Measurements from ENCODE around the gene MPZL2.
A peak's percentile ranks its signal among the peaks of the same experiment; 100 is the strongest.

Gene MPZL2

DNA sequence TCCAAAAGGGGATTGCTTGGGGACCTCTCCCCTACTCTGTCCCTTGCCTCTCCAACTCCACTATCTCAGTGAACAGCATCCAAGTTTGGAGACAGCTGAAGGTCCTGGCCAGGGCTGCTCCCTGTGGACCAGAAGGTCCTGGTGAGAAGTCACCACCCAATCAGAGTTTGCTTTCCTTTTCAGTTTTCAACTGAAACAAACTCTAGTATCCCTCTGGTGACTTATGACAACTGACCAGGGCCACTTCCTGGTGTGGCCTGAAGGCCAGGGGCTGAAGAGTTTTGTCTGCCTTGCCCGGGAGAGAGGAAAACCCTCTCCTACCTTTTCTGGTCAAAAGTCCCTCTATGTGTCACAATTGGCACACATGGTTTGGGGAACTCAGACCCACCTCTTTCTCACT is 44.4 kb downstream of the MPZL2 start:
- DNase-seq (ENCODE audit: low read depth in 2 of 2): no peak

DNA sequence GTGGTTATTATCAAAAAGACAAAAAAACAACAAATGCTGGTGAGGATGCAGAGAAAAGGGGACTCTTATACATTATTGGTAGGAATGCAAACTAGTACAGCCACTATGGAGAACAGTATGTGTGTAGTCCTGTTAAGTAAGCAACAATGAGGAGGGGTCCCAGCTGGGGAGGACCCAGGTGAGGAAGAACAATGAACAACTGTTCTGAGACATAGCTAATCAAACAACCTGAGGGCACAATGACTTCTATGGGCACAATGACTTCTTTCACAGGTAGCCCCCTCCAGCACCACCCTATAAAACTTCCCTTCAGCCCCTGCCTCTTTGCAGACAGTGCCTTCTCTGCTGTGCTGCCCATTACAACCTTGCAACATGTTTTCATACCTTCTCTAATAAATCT is 44.9 kb downstream of the MPZL2 start:
- no peak for DNase-seq (ENCODE audit: low read depth in 2 of 2)

DNA sequence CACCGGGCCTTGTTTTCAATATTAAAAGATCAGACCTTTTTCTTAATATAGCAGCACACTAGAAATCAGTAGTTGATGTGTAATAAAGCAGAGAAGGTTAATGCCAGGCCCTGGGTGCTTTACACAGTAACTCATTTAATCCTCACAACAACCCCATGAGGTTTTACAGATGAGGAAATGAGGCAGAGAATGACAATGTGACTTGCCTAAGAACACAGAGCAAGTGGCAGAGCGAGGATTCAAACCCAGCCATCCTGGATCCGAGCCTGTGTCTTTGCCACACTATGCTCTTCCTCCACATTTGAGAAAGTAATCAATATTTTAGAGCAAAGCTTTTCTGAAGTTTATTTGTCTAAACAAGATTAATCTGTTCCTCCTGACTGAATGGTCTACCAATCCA is 46.5 kb downstream of the MPZL2 start:
- DNase-seq (ENCODE audit: low read depth in 2 of 2): no peak

DNA sequence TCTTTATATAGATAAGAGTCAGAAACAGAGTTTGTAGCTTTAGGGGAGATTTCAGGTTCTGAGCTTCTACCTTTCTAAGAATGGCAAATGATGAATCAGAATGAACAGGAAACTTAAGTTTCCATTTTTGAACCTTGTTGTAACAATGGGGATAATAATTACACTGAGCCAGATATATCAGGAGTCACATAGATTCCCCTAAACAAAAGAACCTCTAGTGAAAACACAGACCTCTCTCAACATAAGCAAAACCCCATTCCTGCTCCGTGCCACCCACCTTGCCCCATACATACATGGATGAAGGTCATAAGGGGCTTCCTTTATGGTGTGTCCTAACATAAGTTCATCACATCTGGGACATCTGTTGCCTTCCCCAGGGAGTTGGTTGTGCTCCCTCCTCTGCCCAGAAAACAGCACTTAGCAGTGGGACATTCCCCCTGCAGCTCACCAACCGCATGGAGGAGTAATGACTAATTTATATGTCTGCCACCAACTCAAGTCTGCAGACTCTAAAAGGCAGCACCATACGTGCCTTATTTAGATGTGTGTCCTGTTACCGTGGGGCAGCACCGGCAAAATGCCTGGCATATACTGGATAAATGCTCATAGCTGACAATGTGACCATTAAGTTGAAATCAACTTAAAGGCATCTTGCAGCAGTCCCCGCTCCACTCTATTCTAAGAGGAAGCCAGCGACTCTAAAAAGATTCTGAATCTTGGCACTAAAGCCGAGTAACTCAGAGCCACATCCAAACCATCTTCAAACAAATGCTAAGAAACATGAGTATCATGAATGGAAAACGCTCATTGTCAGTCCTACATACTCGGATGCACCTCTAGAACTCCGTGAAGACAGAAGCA is 47.2 kb downstream of the MPZL2 start:
- peak in 1 of 2 donors; percentile 39 for DNase-seq (ENCODE audit: low read depth in 2 of 2)

DNA sequence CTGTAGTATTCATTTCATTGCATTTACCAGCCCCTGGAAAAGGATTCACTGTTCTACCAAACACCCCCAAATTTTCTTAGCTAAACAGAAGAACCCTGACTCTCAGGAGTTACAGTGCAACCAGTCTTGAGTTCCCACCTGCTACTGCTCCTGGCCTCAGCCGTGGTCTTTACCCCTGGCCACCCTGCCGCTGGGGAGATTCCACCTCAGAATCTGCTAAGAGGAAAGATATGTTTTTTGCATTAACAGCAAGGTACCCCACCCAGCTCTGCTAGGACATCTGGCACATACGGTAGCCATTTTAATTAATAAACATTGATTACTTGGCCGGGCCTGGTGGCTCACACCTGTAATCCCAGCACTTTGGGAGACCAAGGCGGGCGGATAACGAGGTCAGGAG is 48.3 kb downstream of the MPZL2 start:
- no peak for DNase-seq (ENCODE audit: low read depth in 2 of 2)

DNA sequence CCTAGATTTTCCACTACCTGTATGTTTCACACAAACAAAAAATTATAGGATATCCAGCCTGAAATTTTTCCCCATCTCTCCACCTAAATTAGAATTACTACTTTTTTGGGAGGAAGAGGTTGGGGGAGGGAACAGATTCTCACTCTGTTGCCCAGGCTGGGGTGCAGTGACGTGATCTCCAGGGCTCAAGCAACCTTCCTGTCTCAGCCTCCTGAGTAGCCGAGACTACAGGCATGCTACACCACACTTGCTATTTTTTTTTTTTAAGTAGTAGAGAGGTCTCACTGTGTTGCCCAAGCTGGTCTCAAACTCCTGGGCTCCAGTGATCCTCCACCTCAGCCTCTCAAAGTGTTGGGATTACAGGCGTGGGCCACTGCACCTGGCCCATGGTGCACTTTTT is 48.8 kb downstream of the MPZL2 start:
- DNase-seq (ENCODE audit: low read depth in 2 of 2): no peak

DNA sequence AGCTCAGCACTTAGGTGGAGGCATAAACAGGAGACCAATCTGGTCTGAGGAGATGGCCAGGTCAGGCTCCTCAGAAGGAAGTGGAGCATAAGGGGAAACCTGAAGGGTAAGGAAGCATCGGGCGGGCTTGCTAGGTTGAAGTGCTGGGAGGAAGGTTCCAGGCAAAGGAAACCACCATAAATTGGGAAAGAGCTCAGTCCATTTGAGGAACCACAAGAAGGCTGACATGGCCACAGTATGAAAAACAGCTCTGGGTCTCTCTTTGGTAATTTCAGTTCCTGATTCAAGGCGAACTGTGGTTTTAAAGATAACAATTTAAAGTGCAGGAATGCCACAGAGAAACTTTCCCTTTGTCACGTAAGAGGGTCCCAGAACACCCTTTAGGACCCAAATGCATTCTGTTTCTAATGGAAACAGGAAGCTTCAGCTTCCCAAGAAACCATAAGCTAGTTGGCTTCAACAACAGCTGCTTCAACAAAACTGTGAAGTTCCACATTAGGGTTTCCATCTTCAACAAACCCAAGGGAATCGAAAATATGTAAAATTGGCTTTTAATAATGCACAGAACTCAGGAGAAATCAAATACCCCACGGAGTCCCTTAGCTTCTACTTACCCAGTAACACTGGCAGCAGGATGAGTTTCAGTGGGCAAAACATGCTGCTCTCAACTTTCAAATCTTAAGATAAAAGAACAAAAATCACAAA is 49.7 kb downstream of the MPZL2 start:
- no peak for DNase-seq (ENCODE audit: low read depth in 2 of 2)

DNA sequence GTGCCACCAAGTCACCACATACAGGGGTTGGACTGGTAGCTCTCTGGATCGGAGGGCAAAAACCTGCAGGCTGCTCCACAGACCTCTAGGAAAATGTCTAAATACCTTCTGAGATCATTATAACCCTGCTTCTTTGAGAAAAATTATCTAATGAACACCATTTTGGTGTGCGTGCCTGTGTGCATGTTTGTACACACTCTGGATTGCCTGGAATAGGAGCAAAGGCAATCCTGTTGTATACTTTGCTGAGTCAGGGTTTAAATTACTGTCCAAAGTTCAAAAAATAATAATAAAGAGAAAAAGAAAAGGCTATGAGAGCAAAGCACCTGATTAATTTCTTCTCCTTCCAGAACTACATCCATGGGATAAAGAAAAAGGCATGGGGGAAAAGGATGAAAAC is 50.3 kb downstream of the MPZL2 start:
- no peak for DNase-seq (ENCODE audit: low read depth in 2 of 2)

DNA sequence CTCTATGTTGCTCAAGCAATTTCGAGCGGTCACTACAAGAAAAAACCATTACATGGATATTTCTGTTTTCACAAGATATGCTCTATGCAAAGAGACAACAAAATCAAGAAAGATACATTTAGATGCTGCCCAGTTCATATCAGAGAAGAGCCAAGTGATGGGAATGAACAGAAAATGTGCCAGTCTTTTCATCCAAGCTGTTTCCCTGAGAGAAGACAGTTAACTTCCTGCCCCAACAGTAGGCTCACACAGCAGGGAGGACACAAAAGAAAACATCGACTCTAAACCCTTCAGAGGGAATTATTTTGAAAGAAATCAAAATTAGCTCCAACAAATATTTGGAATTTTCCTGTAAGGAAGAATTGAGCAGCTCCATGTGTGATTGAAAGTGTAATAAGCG is 50.9 kb downstream of the MPZL2 start:
- DNase-seq (ENCODE audit: low read depth in 2 of 2): no peak

DNA sequence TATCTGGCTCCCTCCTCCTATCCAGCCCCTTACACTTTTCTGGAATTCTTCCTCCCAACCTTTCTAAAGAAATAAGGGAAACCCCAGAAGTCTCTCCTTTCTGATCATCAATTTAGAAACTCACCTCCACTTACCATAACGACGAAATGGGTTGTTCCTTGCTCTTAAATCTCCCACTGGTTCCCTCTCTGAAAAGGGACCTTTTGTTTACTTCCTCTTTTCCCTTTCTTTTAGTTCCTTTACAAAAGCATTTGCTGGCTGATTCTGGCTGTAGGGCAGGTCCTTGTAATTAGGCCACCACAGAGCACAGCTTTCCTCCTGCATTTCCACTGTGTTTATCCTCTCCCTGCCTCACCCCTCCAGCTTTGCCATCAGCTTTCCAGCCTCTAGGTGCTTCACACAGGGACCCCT is 51.3 kb downstream of the MPZL2 start:
- DNase-seq (ENCODE audit: low read depth in 2 of 2): no peak

DNA sequence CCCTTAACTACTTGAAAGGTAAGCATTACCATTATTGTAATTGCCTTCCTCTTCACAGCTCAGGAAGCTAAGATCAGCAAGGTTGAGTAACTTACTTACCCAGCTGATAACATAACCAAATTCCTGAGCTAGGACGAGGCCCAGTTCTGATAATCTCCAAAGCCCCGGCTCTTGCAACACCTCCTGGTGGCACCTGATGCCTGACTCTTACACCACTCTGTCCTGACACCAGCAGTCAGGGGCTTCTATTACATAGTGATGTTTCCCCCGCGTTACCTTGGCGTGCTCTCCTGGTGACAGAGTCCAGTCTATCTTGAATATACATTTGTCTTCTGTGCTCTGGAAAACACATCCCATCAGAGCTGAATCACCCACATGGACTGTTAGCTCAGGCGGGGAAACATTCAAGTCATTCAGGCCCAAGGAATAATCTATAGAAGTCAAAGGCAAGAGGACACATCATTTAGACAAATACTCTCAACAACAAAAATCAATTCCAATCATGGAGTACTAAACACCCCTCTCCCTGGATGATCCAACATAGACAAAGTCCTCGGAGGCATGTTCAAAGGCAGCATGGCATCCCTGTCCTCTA is 51.9 kb downstream of the MPZL2 start:
- DNase-seq (ENCODE audit: low read depth in 2 of 2): no peak

DNA sequence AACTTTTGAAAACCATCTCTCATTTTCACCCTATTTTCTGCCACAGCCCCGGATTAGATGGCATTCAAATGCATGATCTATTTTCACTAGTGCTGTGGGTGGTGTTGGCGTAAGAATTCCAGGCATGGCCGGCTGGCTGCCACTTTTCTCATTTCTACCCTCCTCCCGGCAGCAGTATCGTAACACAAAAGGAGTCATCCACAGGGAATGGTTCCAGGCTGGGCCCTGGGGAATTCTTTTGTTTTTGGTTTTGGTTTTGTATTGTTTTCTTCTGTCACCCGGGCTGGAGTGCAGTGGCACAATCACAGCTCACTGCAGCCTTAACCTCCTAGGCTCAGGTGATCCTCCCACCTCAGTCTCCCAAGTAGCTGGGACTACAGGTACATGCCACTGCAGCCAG is 53.1 kb downstream of the MPZL2 start:
- DNase-seq (ENCODE audit: low read depth in 2 of 2): no peak

DNA sequence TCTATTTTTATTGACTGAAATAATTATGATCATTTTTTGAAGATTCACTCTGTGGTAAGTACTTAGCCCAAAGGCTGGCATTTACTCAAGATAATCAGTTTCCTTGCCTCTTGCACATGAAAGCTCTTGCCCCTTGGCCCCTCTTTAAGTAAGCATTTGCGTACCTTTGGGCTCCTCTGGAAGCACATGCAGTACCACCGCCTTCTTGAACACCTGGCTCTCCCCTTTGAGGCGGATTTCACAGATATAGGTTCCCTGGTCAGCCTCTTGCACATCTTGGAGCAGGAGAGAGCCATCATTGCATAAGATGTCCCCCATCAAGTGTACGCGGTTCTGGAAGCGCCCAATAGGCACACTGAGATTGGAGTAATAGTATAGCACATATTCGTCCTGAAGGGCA is 53.8 kb downstream of the MPZL2 start:
- DNase-seq (ENCODE audit: low read depth in 2 of 2): no peak

DNA sequence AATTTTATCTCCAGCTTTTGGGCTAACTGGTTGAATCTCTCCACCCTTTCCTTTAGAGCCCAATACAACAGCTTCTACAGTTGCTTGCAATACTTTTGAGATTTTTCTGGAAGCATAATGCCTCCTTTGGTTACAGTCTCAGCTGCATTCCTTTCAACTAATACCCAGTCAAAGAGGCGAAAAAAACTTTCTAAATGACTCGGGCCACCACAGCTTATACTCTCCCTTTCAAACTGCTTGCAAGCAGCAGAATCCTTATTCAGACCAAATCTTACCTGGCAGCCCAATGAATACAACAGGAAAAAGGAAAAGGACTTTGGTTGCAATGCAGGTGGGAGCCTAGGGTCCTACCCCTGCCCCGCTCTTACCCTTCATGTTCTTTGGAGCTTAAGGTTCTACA is 55.1 kb downstream of the MPZL2 start:
- DNase-seq (ENCODE audit: low read depth in 2 of 2): no peak

DNA sequence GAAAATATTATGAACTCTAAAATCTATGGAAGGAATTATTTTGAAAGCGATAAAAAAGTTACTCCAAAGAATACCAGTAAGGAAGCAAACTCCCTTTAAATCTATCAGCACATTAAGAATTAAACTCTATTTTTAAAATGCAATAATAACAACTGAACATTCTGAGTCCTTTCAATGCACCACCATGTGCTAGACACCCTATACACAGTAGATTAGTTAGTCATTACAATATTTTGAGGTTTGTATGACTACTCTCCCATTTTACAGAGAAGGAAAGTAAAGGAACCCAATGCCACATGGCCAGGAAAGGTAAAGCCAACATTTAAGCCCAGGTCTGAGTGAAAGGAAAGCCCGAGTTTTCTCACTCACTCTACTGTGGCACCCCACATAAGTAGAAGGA is 57.0 kb downstream of the MPZL2 start:
- DNase-seq (ENCODE audit: low read depth in 2 of 2): no peak

DNA sequence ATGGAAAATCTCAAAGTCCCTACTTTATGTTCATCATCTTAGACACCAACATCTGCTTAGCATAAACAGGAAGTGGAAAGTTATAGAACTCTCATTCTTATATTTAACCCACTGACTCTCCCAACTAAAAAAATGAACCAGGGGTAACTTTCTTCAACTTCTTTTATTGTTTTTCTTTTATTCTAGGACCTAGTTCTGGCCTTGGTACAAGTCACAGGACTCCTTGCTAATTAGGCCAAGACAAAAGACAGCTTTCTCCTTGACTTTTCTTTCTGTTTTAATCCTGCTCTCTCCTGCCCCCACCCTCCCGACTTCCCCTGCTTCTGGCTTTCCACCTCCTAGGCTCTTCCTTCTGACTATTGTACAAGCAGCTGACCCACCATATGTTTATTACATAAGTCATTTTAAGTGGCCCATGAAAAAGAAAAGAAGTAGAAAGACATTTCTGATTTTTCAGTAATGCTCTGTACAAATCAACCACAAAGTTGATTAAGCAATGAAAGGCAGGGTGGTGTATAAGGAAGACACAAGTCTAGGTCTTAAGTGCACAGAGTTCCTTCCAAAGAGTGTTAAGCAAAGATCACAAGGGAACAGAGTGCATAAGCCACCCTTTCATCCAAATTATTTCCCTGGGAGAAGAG is 57.6 kb downstream of the MPZL2 start:
- no peak for DNase-seq (ENCODE audit: low read depth in 2 of 2)

DNA sequence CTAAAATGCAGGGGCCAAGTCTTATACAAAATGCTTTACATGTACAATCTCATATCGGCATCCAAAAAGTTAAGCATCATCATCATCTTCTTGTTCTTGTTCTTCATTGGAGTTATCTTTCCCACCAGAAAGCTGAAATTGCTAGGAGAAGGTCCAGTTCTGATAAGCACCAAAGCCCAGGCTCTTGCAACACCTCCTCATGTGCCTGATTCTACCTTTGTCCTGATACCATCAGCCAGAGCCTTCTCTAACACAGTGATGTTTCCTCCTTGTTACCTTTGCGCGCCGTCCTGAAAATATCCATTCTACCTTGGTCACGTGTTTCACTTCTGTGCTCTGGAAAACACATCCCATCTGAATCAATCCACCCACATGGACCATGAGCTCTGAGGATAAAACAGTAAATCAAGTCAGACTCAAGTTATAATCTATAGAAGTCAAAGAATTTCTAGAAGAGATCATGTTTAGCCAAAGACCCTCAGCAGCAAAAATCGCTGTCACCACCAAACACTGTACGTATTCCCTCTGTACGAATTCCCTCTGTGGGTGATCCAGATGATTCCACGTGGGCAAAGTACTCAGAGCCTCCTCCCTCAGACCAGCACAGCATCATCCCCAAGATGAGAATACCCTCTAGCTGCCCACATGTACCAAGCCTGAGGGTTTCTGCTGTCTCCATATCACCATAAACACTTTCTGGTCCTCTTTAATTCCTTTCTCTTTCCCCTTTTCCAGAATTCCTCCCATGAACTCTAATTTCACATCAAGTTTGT is 58.3 kb downstream of the MPZL2 start:
- no peak for DNase-seq (ENCODE audit: low read depth in 2 of 2)

Measured in stimulated activated CD4-positive, alpha-beta T cell treated with anti-CD3 and anti-CD28 coated beads, Interleukin-1b, Interleukin-23, amount 100 ng/mL, for 4 hours (primary cell).